ENCODE data around the gene PRKCD.

The PRKCD gene

DNA sequence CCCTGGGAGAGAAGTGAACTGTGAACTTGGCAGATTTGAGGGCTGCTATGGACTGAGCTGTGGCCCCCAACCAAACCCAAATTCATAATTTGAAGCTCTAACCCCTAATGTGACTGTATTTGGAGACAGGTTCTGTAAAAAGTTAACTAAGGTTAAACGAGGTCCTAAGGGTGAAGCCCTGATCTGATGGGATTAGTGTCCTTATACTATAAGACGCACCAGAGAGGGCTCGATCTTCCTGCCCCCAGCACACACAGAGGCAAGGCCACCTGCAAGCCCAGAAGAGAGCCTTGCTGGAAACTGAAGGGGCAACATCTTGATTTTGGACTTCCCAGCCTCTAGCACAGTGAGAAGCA lies 60.8 kb downstream of the PRKCD start:
- DNase-seq, result no peak

DNA sequence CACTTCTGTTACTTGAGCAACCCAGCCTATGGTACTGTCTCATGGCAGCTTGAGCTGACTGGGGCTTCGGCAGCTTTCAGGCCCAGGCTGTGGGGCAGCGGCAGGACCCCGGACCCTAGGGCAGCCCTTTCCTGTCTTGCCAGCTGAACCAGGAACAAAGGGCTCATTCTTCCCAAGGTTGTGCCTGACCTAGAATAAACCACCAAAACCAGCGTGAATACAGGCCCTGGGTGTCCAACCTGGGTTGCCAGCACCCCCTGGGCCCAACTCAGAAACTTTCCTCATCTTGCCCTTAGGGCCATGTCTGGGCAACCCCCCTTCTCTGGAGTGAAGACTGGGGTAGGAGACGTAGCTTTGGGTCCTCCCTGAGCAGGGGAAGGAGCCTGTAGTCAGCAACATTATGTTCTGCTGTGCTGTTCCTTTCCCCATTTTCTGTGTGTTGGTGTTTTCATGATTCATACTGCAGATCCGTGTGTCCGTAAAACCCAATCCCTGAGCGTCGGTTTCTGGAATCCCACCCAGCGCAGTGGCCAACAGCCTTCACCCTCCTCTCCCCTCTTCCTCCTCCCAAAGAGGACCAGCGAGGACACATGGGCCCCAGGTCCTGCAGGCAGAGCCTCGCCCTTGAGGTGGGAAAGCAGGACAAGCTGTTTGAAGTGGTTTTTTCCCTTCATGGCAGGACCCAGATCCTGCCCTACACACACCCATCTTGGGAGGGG lies 61.3 kb downstream of the PRKCD start:
- DNase-seq, result no peak

DNA sequence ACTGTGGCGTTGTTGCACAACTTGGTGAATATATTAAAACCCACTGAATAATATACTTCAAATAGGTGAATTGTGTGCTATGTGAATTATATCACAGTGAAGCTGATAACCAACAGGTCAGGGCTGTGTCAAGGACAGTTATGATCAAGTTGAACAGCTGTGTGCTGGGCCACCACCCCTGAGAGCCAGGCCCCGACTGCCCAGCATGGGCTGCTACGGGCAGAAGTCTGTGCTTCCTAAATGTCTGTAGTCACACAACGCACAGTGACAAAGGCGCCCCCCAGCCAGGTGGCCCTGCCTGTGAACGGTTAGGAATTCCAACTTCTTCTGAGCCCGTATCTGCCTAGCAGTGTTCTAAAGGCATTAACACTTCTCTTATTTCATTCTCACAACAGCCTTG lies 62.0 kb downstream of the PRKCD start:
- no peak for DNase-seq

DNA sequence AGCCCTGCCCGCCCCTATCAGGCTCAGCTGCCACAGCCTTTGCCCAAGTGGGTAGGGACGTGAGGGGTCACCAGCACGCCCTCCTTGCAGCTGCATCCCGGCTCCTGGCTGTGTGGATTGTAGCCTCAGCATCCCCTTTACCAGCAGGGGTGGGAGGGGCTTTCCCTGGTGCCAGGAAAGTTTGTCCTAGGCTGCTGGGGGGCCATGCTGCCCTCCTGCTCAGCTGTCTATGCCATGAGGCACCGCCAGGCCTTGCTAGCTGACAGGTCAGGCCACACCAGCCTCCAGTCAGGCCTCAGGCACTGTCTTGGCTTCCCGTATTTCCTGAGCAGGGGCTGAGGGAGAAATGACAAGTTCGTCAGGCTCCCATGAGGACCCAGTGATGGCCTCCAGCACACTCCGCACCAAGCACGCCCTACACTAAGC lies 62.5 kb downstream of the PRKCD start:
- no peak for DNase-seq

DNA sequence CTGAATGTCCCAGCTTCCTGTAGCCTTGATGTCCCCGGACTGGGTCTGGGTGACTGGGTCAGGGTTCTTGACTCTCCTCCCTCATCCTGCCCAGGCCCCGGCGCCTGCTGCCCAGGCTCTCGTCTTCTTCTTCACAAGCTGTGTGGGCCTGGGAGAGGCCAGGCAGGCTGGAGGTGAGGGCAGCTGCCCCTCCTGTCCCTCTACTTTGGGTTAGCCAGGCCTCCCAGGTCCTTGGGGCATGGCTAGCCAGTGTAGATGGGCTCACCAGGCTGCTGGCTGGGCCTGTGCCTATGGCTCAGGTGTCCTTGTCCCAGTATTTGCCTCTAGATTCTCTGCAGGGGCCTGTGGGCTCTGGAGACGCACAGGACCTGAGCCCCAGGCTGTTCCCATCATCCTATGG lies 63.0 kb downstream of the PRKCD start:
- DNase-seq, result no peak

DNA sequence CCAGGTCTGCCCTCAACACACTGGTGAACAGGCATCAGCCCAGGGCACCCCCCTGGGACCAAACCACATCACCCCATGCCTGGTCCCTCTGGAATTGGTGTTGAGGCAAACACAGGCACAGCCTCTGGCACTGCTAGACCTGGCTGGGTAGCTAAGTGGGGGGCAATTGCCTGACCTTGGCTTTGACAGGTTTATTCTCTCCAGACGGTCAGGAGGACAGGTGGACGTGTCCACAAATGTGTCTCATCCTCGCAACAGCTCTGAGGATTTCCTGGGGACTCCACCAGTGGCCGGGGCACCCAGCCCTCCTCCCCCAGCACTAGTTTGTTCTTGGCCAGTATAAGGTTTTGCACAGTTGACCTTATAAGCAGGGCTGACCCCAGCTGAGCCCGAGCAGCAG lies 63.5 kb downstream of the PRKCD start:
- no peak for DNase-seq

DNA sequence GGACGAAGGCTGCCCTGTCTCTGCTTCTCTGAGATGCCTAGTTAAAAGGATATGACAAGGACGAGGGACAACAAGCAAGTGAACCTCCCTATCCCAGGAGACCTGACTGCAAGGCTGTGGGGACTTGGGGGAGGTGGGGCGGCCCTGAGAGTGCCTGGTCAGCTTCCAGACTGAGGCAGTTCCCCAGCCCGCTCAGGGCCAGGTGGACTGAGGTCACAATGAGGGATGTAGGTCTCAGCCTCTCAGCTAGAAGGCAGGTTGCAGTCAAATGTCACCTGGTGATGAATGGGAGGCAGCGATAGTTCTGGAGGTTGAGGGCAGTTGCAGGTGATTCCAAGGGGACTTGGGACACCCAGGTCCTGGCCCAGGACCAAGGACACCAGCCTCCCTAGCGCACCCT lies 64.2 kb downstream of the PRKCD start:
- no peak for DNase-seq

DNA sequence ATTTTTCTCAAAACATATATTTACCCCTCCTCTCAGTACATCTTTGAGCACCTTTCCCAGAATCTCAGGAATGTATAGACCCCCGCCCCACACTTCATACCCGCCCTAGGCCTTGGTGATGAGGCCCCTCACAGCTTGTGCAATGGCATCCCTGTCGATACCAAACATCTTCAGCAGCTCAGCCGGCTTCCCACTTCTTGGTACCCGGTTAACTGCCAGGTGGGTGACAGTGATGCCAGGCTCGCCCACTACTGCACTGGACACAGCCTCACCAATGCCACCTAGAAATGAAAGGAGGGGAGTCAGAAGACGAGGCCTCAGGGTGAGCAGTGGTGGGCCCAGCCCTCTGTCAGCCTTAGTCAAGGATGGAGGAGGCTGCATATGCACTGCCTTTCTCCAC lies 64.6 kb downstream of the PRKCD start:
- no peak for DNase-seq

DNA sequence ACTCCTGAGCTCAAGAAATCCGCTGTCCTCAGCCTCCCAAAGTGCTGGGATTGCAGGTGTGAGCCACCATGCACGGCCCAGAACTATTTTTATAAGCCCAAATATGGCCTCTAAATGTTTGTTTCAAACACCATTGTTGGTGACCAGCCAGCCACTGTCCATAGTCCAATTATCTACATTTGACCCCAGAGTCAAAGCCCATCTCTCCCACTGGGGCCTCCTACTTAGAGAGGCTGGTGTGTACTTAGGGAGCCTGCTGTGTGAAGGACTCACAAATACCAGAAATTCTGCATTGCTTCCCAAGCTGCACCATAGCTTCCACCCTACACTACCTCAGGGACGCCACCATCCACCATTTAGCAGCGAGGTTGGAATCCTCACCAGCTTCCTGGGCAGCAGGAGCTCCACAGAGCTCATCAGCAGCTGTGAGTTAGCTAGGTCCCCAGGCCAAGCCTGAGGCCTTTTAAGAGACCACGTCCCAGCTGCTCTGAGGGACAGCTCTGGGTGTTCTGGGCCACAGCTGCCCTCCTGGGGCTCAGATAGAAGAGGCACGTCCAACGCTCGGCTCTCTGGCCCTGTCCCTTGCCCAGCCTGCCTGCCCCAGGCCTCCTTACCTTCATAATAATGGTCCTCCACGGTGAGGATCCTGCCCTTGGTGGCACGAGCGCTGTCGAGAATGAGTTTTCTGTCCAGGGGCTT lies 65.3 kb downstream of the PRKCD start:
- no peak for DNase-seq

DNA sequence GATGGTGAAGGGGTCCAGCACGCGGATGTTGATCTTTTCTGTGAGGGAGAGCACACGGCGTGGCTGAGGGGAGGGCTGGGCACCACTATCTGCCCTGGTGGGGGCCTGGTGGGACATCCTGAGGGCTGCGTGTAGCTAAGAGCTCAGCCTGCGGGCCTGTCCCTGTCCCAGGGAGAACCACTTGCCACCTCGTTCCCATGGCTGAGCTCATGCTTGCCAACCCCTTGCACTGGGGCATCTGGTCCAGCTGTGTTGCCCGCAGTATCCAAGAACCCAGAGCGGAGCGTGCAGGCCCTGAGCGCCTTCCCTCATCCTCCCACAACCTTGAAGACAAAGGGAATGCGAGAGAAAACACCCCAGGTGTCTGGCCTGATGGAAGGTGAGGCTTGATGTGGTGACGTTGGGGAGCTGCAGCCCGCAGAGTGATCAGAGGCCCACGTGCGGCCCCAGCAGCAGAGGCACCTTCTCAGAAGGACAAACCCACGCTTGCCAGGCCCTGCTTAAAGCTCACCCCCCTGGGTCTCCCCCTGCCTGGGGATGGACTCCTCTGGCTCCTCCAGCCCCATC lies 65.9 kb downstream of the PRKCD start:
- DNase-seq, result no peak

DNA sequence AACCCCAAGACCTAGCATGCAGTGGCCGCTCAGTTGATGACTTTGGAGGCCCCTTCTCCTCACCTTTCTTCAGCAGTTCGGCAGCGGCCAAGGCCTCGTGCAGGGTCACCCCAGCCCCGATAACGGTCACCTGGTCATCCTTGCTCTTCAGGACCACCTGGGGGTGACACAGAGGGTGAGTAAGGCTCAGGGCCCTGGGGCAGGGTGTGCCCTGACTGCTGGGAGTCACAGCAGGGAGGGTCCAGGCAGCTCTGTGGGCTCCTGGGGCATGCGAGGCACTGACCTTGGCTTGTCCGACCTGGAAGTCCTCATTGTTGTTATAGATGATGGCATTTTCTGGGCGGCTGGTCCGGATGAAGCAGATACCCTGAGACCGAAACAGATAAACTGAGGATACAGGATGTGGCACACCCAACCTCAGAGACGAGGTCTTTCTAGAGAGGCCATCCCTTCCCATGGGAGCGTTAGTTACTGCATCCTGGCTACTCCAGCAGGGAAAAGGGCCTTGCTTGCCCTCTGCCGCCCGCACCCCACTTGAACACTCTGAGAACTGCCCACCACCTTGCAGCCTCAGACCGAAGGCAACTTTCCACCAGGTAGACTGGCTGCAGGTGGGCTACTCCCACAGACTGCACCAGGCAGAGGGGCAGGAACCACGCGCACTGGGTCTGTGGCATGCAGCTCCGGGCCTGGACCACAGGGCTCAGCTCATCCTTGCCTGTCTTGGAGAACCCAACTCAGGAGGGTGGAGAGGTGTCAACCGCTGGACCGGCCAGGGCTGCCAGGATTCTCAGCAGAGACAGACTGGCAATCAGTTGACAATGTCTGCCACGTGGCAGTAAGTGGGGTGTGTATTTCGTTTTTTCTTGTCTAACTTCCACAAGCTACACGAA lies 67.2 kb downstream of the PRKCD start:
- no peak for DNase-seq

DNA sequence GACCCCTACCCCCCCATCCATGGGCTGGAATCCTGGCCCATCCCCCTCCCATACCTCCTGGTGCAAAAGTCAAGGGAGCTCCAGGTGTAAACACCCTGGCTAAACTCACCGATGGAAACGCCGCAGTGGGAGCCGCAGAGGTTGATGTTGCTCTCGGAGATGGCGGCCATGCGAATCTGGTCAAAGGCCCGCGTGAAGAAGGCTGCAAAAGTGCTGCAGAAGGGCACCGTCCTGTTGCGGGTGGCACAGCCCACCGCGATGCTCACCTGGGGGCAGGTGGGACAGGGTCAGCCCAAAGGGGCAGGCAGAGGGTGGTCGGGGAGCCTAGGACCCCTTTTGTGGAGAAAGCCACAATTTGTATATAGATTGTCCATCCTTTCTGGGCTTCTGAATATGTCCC lies 68.2 kb downstream of the PRKCD start:
- DNase-seq, result no peak

DNA sequence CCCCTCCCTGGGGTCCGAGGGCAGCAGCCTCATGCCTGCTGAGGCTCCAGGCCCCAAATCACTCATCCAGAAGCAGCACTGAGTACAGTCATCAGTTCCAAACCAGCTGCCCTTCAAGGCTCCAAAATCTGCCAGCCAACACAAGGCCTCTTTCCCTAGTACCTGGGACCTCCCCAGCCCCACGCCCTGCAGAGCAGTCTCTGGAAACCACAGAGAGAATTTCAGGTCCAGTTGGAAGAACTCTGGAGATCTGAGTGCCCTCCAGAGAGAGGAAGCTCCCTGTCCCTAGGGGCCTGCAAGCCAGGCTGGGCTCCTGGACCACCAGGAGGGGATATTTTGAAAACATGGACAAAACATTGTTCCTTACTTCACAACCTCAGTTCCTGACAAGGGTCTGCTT lies 68.6 kb downstream of the PRKCD start:
- DNase-seq, result no peak

DNA sequence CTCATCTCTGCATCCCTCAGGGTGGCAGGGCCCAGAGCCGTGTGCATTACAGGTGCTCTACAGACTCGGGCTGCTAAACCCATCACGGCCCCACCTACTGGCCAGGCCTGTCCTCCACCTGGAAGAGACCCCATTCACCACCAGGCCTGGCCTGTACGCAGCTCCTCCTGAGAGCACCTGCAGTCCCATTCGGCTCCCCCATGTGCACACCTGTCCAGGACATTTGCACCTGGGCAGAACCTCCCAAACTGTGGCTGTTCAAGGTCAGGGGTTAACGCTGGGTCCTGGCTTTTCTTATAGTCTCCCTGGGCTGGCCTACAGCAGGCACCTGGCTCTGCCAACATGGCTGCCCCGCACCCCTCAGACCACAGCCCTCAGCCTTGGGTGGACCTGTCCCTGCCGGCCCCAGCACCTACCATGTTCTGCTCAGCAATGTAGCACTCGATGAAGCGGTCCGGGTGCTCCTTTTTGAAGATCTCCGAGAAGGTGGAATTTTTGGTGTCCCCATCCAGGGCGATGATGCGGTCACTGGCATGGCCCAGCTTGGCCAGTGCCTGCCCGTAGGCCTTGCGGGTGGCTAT lies 69.1 kb downstream of the PRKCD start:
- no peak for DNase-seq

DNA sequence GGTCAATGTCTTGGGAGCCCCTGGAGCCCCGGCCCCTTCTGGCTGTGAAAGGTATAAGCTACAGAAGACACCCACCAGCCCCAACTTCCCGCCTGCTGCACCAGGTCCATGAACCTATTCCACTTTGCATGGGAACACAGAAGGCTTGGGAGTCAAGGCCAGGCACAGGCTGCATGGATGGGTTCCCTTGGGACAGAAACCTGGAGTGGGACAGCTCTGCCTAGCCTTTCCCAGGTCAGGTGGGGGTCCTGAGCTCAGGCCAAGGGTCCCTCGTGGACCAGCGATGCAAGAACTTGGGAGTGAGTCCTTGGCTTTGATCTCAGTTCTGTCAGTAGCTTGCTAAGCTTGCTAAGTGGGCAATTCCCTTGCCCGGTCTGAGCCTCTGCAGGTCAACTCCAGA lies 69.8 kb downstream of the PRKCD start:
- no peak for DNase-seq

DNA sequence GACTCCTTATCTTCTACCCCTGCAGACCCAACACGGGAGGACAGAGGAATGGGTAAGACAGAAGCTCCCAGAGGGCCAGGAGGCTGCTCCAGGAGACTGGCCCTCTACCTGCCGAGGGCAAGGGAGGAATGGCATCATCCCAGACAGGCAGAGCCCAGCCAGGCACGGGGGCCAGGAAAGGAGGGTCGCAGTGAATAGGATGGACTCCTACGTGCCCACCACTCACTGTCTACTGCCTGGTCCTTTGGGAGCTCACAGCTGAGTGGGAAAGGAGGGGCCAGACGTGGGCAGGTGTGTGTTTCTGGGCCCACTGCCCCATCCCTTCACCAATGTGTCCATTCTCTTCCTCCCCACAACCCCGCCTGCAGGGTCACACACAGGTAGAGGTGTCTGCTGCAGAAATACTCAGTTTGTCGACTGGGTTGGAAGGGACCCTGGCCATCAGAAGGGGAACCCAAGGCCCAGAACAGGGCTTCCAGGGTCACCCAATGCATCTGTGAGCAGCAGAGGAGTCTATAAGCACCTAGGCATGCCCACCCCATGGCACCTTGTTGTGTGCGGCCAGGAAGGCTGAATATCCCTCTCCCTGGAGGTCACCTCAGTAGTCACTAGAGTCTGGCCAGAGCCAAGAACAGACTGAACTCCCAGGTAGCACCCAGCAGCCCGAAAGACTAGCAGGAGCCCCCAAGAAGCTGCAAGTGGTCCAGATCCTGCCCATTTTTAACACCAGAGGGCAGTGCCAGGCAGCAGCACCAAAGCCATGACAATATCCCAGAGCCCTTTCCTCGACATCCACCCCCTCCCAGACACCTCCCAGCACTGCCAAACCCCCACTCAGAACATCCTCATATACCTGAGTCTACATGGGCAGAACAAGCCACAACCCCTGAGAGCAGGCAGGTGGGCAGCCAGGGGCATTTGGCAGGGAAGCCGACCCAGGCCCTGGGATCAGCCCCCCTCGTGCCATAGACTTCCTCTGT lies 70.8 kb downstream of the PRKCD start:
- no peak for DNase-seq

DNA sequence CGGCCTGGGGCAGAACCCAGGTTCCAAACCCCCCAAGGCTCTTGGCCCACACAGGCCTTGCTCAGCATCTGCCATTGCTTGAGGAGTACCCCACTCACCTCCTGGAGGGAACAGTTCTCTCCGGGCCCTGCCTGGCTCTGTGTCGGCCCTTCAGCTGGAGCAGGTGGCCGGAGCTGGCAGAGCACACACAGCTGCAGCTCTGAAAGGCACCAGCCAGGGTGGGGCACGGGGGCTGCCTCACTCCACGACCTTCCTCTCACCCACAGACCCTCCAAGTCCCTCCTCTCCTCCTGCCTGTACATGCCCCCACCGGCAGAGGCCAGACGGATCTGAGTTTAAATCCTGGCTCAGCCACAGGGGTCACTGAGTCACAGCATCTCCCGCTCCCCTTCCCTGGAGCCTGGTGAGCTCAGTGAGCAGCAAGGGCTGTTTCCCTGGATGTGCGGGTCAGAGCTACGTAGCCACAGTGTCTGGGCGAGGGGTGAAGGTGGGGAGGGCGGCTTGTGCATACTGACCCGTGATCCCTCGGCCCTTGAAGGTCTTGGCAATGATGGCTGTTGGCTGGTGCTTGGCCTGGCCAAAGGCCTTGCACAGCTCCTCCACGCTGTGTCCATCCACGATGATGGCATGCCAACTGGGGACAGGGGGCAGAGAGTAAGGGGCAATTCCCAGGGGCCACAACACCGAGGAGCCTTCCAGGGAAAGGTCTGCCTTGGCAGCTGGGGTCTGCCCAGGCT lies 71.8 kb downstream of the PRKCD start:
- no peak for DNase-seq

DNA sequence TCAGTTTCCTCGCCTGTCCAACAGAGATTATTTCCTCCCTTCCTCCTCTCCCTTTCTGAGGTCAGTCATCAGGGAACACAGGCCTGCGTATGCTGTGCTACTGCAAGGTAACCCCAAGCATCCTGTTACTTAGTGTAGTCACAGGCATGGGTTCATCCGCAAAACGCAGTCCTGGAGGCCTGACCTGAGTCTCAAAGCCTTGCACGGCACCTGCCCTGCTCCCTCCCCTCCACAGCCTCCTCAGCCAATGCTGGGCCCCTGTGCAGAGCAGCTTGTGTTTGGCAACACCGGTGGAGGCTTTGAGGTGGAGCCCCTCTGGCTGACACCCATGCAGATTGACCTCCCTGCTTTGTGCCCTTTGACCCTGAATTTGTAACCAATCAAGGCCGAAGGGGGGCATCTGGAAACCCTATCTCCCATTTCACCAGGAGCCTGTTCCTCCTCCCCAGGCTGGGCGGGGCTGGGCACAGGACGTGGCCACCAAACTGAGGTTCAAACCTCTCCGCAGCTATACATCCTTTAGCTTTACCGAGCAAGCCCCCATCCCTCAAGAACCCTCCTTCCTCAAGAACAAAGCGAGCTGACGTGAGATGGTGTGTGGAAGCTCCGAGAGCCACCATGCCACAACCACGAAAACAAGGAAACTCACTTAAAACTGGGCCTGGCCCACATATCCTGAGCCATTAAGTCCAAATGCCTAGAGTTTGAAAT lies 73.3 kb downstream of the PRKCD start:
- no peak for DNase-seq

DNA sequence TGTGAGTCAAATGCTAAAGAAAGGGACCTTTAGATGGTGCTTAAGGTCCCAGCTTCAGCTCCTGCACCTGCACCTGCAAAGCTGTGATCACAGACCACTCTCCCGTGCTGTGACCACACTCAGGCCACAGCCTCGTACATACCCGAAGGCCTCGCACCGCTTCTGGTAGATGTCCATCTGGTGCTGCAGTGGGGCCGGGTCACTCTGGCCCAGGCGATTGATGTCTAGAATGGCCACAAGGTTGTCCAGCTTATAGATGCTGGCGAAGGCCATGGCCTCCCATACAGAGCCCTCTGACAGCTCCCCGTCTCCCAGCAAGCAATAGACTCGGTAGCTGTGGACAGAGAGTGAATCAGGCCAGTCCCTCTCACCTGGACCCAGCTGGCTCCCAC lies 73.8 kb downstream of the PRKCD start:
- DNase-seq, result no peak

DNA sequence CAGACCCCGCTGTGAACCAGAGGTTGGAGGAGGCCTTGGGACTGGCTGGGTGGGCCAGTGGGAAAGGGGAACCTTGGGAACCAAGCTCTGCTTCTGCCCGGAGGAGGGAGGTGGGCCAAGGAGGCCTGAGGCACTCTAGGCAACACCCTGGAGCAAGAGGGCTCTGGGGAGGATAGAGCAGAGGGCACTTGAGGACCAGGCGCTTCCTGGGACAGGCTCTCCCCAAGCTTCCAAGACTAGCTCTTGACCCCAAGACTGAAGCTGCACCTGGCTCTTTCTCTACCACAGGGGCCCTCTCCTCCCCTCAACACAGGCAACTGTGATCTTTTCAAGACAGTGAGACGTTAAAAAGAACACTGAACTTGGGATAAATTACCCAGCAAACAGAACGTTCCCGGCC lies 74.5 kb downstream of the PRKCD start:
- no peak for DNase-seq
